ENCODE results near the gene CLPTM1L.
"Not testable (repeated sequence)": the region's sequence is repeated elsewhere in the genome, so short reads cannot be mapped to it uniquely, and the experiment has no call there.

CLPTM1L gene

DNA sequence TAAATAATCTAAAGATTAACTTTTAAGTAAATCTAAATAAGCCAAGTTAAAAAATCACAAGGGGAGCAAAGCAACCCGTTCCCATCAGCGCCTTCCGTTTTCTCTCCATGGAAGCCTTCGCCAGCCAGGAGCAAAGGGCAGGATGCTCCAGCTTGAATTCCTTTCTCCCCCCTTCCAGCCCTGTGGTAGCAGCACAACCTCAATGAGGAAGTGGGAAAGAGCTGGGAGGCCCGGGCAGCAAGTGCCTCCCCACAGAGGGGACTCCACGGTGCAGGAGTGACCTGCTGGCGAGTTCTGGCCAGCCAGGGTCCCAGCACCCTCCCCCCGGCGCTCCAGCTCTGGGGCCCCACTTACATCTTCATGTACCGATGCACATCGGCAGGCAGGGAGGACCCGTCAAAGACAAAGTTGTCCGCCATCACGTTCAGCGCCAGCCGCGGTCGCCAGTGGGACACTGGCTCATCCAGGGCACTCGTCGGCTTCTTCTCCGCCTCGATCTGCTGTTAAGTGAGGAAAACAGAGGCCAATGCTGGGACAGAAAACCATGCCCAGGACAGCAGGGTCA, 6.3 kb downstream of the CLPTM1L start:
- DNase-seq, result no peak

DNA sequence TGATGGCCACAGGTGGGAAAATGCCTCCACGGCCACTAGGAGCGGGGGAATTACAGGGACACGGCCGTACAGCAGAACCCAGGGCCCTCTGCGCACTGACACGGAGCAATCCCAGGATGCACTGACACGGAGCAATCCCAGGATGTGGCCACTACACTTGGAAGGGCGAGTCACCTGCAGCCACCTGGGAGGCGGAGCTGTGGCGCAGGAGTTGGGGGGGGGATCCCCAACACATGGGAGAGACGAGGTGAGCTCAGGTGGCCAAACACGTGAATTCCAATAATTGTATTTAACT, 6.8 kb downstream of the CLPTM1L start:
- no peak for DNase-seq

DNA sequence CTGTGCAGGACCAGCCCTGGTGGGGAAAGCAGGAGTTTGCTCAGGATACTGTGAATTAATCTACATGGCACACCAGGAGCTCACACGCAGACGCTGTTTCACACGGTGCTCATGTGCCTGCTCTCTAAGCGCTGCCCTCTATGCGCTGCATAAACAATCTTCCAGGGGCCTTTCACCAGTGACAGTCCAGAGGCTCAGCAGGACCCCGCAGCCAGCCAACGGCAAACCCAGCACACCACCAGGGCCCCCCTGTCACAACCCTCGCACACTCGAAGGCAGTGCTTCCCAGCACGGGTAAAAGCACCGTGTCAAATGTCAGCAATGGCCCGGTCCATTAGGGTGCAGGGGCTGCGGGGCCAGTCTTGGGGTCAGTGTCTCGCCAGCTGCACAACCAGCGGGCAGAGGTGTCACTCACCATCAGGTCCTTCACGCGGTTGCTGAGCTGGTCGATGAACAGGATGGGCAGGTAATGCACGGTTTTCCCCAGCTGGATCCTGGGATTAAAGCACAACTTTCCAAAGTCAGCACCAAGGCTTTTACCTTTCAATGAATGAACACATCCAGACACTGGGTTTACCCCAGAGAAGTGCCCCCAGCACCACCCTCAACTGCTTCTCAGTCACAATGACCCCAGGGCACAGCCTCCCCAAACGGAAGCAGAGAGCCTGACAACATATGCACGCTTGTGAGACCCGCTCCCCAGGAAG, 7.3 kb downstream of the CLPTM1L start:
- no peak for DNase-seq

- no peak for DNase-seq
Measured at GRCh38 chr5:1336749-1337488, 8.0 kb downstream of the CLPTM1L start.

DNA sequence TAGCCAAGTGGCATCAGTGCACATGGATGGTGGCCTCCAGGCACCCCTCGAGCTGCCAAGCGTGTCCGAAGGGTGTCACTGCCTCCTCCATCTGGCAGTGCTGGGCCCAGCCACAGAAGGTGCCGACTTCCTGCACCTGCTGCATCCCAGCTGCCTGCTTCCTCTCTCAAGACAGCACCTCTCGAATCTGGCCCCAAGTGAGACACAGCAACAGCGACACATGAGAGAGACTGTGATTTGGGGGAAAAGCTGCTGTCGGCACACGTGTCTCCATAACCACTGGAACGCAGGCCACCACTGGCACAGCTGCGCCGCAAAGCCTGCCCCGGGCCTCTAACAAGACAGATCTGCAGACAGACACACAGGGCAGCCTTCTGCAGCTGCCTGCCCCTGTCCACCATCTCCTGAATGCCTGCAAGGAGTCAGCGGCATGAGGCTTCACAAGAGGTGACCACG, 8.8 kb downstream of the CLPTM1L start:
- no peak for DNase-seq

- no peak for DNase-seq
Measured at GRCh38 chr5:1335540-1336095, 9.3 kb downstream of the CLPTM1L start.

- DNase-seq, result no peak
Measured at GRCh38 chr5:1334831-1335539, 9.9 kb downstream of the CLPTM1L start.

- no peak for DNase-seq
Measured at GRCh38 chr5:1333986-1334385, 10.9 kb downstream of the CLPTM1L start.

DNA sequence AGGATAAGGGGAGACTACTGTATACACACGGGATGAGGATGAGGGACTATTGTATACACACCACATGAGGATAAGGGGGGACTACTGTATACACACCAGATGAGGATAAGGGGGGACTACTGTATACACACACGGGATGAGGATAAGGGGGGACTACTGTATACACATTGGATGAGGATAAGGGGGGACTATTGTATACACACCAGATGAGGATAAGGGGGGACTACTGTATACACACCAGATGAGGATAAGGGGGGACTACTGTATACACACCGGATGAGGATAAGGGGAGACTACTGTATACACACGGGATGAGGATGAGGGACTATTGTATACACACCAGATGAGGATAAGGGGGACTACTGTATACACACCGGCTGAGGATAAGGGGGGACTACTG, 11.6 kb downstream of the CLPTM1L start:
- DNase-seq, result not testable (repeated sequence)

DNA sequence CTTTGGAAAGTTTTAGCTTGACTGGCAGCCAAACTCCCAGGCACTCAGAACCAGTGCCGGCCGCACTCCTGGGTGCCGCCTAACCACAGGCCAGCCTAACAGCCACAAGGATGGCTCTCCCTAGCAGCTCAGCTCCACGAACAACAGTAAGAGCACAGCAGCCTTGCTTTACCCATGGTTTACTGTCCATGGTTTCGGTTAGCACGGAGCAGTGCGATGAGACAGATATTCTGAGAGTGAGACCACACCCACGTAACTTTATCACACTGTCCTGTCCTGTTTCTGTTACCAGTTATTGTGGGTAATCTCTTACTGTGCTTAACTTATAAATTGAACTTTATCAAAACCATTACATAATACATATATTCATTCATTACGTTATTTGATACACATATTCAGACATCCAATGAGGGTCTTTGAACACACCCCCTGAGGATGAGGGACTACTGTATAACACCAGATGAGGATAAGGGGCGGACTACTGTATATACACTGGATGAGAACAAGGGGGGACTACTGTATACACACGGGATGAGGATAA, 12.4 kb downstream of the CLPTM1L start:
- DNase-seq, result no peak

DNA sequence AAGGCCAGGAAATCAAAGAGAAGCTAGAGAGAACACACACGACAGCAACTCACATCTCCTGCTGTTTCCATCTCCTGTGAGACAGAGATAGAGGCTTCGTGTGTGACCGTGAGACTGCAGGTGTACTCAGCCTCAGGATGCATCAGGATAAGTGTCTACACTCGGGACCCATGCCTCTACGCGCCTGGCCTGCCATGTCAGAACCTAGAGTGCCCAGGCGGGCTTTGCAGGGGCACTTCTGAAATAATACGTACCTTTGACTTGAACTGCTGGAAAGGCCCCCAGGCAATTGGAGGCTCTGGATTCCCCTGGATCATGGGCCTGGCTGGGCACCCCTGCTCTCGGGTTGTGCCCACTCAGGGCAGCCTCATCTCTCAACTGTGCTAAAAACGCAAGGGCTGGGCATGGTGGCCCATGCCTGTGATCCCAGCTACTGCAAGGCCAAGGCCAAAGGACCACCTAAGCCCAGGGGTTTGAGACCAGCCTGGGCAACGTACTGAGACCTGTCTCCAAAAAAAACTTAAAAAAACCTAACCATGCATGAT, 13.0 kb downstream of the CLPTM1L start:
- DNase-seq, result no peak

GRCh38 chr5:1330847-1331831, 13.8 kb downstream of the CLPTM1L start:
- no peak for DNase-seq

GRCh38 chr5:1330146-1330846, 14.6 kb downstream of the CLPTM1L start:
- no peak for DNase-seq

DNA sequence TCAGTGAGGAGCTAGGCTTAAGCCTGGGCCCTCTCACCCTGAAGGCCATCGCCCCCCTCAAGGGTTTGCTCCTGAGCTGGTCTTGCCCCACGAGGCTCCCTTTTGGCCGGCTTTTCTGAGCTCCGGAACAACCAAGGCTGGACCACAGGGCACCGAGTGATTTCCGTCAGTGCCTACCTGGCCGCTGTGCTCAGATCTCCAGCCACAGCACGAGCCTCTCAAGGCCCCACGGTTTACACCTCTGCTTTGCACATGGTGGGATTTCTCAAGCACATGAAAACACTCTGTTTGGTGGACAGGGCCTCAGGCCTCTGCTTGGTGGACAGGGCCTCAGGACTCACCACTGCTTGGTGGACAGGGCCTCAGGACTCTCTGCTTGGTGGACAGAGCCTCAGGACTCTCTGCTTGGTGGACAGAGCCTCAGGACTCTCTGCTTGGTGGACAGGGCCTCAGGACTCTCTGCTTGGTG, 15.8 kb downstream of the CLPTM1L start:
- DNase-seq, result no peak

DNA sequence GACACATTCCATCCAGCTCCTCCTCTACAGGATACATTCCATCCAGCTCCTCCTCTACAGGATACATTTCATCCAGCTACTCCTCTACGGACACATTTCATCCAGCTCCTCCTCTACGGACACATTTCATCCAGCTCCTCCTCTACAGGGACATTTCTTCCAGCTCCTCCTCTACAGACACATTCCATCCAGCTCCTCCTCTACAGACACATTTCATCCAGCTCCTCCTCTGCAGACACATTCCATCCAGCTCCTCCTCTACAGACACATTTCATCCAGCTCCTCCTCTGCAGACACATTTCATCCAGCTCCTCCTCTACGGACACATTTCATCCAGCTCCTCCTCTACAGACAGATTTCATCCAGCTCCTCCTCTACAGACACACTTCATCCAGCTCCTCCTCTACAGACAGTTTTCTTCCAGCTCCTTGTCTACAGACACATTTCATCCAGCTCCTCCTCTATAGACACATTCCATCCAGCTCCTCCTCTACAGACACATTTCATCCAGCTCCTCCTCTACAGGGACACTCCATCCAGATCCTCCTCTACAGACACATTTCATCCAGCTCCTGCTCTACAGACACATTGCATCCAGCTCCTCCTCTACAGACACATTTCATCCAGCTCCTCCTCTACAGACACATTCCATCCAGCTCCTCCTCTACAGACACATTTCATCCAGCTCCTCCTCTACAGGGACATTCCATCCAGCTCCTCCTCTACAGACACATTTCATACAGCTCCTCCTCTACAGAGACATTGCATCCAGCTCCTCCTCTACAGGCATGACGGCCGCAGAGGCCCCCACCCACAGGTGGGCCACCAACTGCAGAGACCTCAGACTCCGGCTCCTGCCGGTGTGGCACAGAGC, 16.4 kb downstream of the CLPTM1L start:
- not testable (repeated sequence) for DNase-seq

DNA sequence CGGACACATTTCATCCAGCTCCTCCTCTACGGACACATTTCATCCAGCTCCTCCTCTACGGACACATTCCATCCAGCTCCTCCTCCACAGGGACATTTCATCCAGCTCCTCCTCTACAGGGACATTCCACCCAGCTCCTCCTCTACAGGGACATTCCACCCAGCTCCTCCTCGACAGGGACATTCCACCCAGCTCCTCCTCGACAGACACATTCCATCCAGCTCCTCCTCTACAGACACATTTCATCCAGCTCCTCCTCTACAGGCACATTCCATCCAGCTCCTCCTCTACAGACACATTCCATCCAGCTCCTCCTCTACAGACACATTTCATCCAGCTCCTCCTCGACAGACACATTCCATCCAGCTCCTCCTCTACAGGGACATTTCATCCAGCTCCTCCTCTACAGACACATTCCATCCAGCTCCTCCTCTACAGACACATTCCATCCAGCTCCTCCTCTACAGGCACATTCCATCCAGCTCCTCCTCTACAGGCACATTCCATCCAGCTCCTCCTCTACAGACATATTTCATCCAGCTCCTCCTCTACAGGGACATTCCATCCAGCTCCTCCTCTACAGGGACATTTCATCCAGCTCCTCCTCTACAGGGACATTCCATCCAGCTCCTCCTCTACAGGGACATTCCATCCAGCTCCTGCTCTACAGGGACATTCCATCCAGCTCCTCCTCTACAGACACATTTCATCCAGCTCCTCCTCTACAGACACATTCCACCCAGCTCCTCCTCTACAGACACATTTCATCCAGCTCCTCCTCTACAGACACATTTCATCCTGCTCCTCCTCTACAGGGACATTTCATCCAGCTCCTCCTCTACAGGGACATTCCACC, 17.8 kb downstream of the CLPTM1L start:
- not testable (repeated sequence) for DNase-seq

DNA sequence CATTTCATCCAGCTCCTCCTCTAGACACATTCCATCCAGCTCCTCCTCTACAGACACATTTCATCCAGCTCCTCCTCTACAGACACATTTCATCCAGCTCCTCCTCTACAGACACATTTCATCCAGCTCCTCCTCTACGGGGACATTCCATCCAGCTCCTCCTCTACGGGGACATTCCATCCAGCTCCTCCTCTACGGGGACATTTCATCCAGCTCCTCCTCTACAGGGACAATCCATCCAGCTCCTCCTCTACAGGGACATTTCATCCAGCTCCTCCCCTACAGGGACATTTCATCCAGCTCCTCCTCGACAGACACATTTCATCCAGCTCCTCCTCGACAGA, 18.4 kb downstream of the CLPTM1L start:
- DNase-seq, result not testable (repeated sequence)

GRCh38 chr5:1325870-1326531, 18.9 kb downstream of the CLPTM1L start:
- DNase-seq, result no peak
